HepG2 (cell line): ENCODE data around the gene SEMA7A. TPM values are rescaled to one million over a fixed set of nuclear protein-coding genes. Genes with fewer than 3 reads are reported as not detected.

Experiments
- ATAC-seq: fragments of 200-7000 bp; cut with Tn5 transposase; 3 replicates; pipeline ENCODE4 v1.9.1; 2020; ENCODE audit warnings: mild to moderate bottlenecking, moderate library complexity
- BruUV-seq: library from RNA; stranded (reverse); fragments of 400-500 nt; replicated peaks from 2 replicates; lab custom pipeline; 2021; lab: Mats Ljungman, UMichigan
- CTCF ChIA-PET: fragments of 300-600 bp; formaldehyde crosslinking; extraction: SDS; loops from one replicate; lab custom pipeline; 2021; ENCODE audit warnings: low total read pairs, inconsistent platforms, low intra/inter-chr PET ratio; lab: Yijun Ruan, JAX
- POLR2A ChIA-PET: fragments of 350-600 bp; sonication (Branson Sonifier 250); formaldehyde crosslinking; loops from one replicate; lab custom pipeline; 2020; ENCODE audit warnings: antibody characterized with exemption, inconsistent platforms; lab: Yijun Ruan, JAX
- DNase-seq: peaks from one replicate; pipeline ENCODE4 v3.0.0-alpha.2; 2015; ENCODE audit warnings: low spot score
- FAIRE-seq: peaks from 3 replicates; lab custom pipeline; 2011; peaks lifted over from hg19 to GRCh38; lab: Jason Lieb, UNC
- H2AFZ ChIP-seq: one replicate; pipeline ENCODE4 v1.6.1; 2011; ENCODE audit warnings: low read length, inconsistent platforms
- H3K27ac ChIP-seq: fragments of 300-600 bp; 3 replicates; pipeline ENCODE4 v1.8.0; 2011; ENCODE audit warnings: mixed run types, mild to moderate bottlenecking, mixed read lengths, low read length, inconsistent platforms; ENCODE audit not compliant: insufficient read depth; ENCODE audit errors: extremely low read length
- H3K27me3 ChIP-seq, 2 experiments: fragments of 200-600 bp in 1 of 2; 2 replicates in 1 of 2; 3 replicates in 1 of 2; pipeline versions ENCODE4 v1.6.0 to v1.8.0; 2011; ENCODE audit warnings: low read length in 2 of 2, mild to moderate bottlenecking in 2 of 2, moderate library complexity in 2 of 2, inconsistent platforms in 1 of 2; ENCODE audit not compliant: insufficient read depth in 2 of 2, control insufficient read depth in 1 of 2
- H3K36me3 ChIP-seq, 2 experiments: fragments of 200-600 bp in 1 of 2; replicated peaks in 1 of 2; 2 replicates in 1 of 2; 3 replicates in 1 of 2; pipeline versions ENCODE4 v1.5.1 to v1.8.0; 2011; ENCODE audit warnings: low read length in 2 of 2, inconsistent platforms in 1 of 2; ENCODE audit not compliant: insufficient read depth in 2 of 2, control insufficient read depth in 1 of 2
- H3K4me1 ChIP-seq: 2 replicates; pipeline ENCODE4 v1.5.1; 2012; ENCODE audit warnings: low read length, inconsistent platforms; ENCODE audit not compliant: insufficient read depth
- H3K4me2 ChIP-seq: 2 replicates; pipeline ENCODE4 v1.6.0; 2011; ENCODE audit warnings: low read depth, low read length, inconsistent platforms
- H3K4me3 ChIP-seq, 3 experiments: fragments of 200-600 bp in 1 of 3; sonication (generic), shearing (Covaris generic) in 1 of 3; replicated peaks in 1 of 3; 2 replicates each; pipeline ENCODE4 v1.5.1; 2011 to 2016; ENCODE audit warnings: low read length in 3 of 3, inconsistent platforms in 2 of 3, low read depth in 2 of 3, mild to moderate bottlenecking in 2 of 3, control low read depth in 1 of 3, mixed read lengths in 1 of 3; ENCODE audit not compliant: insufficient read depth in 1 of 3
- H3K79me2 ChIP-seq: one replicate; pipeline ENCODE4 v1.6.1; 2011; ENCODE audit warnings: low read length, inconsistent platforms; ENCODE audit not compliant: insufficient read depth
- H3K9ac ChIP-seq: 2 replicates; pipeline ENCODE4 v1.6.0; 2011; ENCODE audit warnings: mild to moderate bottlenecking, low read depth, low read length, inconsistent platforms; ENCODE audit not compliant: insufficient read depth
- H3K9me3 ChIP-seq: 2 replicates; pipeline ENCODE4 v1.5.1; 2012; ENCODE audit warnings: mild to moderate bottlenecking, low read length
- H4K20me1 ChIP-seq: 2 replicates; pipeline ENCODE4 v1.6.0; 2011; ENCODE audit warnings: inconsistent platforms, mild to moderate bottlenecking, low read length, moderate library complexity; ENCODE audit not compliant: insufficient read depth
- AGO2 ChIP-seq: fragments of 200-400 bp; formaldehyde crosslinking; optimal IDR thresholded peaks from 2 replicates; pipeline ENCODE3; 2017; ENCODE audit warnings: mild to moderate bottlenecking, low read depth, low read length, moderate library complexity
- MEIS1 ChIP-seq: sonication (generic); formaldehyde crosslinking; IDR thresholded peaks from 2 replicates; pipeline ENCODE4 v1.9.0; 2021; ENCODE audit warnings: mild to moderate bottlenecking, missing genetic modification reagents, moderate library complexity, borderline replicate concordance
- SNAI1 ChIP-seq: sonication (generic); formaldehyde crosslinking; IDR thresholded peaks from 2 replicates; pipeline ENCODE4 v1.5.0; 2020; ENCODE audit warnings: mild to moderate bottlenecking, missing genetic modification reagents, borderline replicate concordance
- ZNF557 ChIP-seq: sonication (generic); formaldehyde crosslinking; IDR thresholded peaks from 2 replicates; pipeline ENCODE4 v1.4.0; 2020; ENCODE audit warnings: missing genetic modification reagents
- WGBS: methylation state at CpG from one replicate; pipeline ENCODE4 v1.1.6; 2017; ENCODE audit warnings: low lambda C conversion rate; 5-methylcytosine and 5-hydroxymethylcytosine counted together
- in situ Hi-C: cut with HindIII; loops from 2 replicates; pipeline ENCODE4 v1.10.0; 2017; ENCODE audit warnings: low pct_unique_long_range_greater_than_20kb; ENCODE audit not compliant: extremely low pct_ligation_motif_present
- intact Hi-C: fragments of 100-400 bp; cut with micrococcal nuclease; formaldehyde crosslinking; loops from one replicate; pipeline ENCODE4 v1.10.0; 2022; ENCODE audit not compliant: unreplicated experiment
- polyA plus RNA-seq, 8 experiments: library from polyadenylated mRNA; depleted of rRNA in 3 of 8; stranded (reverse) in 7 of 8; unstranded in 1 of 8; fragments of >200 nt; fragmentation: Illumina TruSeq in 4 of 8; extraction: Trizol in 4 of 8; gene quantifications; 2 replicates each; pipeline versions ENCODE4 v1.2.1 to v1.2.3, GENCODE V29; 2011 to 2016; ENCODE audit warnings: low read depth in 4 of 8, missing spikeins in 1 of 8, mixed read lengths in 1 of 8; ENCODE audit not compliant: insufficient read depth in 1 of 8
- total RNA-seq, 5 experiments: library from RNA; depleted of rRNA; stranded (reverse); fragments of >200 nt; fragmentation: Illumina TruSeq; extraction: Trizol; gene quantifications; 2 replicates each; pipeline ENCODE4 v1.2.3, GENCODE V29; 2016; ENCODE audit warnings: low read depth in 1 of 5
- TF ChIP-seq, protein P1 (sequence below): sonication (generic); formaldehyde crosslinking; IDR thresholded peaks from 2 replicates; pipeline ENCODE4 v1.5.1; 2020; ENCODE audit warnings: mild to moderate bottlenecking, missing genetic modification reagents, borderline replicate concordance
- TF ChIP-seq, protein P2 (sequence below): sonication (generic); formaldehyde crosslinking; IDR thresholded peaks from 2 replicates; pipeline ENCODE4 v1.4.0; 2020; ENCODE audit warnings: missing genetic modification reagents
- TF ChIP-seq, protein P3 (sequence below): sonication (generic); formaldehyde crosslinking; IDR thresholded peaks from 2 replicates; pipeline ENCODE4 v1.4.0; 2020; ENCODE audit warnings: missing genetic modification reagents
- TF ChIP-seq, protein P4 (sequence below): sonication (generic); formaldehyde crosslinking; IDR thresholded peaks from 2 replicates; pipeline ENCODE4 v1.4.0; 2020; ENCODE audit warnings: missing genetic modification reagents, borderline replicate concordance
- TF ChIP-seq, protein P5 (sequence below): sonication (generic); formaldehyde crosslinking; IDR thresholded peaks from 2 replicates; pipeline ENCODE4 v1.8.1; 2023; ENCODE audit warnings: mild to moderate bottlenecking, missing genetic modification reagents, borderline replicate concordance

The SEMA7A gene
- total and polyA plus RNA-seq, 2 of the 13 experiments (the other 11 are each of a cell fraction or from before 2014, with no cell fraction given): 9.0 to 15.8 TPM

DNA sequence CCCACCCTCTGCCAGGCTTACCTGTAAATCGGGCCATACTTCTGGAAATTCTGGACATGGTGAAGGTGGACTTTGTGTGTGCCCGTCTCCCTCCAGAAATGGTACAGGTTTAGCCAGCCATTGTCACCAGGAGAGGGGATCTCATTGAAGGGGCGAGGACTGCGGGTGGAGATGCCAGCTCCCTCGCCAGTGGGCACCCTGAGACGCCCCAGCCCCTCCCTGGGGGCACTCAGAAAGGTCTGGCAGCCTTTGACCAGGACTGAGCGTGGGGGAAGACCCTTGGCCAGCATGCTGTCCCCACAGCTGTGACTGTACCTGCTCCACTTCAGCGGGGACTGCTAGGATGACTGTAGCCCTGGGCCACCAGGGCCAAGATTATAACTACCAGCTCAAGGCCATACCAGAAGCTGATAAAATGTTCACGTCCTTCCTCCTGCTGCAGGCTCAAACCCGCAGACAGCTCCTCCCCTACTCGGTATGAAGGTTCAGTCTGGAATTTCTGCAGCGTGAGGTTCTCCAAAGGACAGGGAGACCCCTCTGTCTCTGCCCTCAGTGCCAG lies 66.4 kb downstream of the SEMA7A start, which contains the start of gene CYP11A1 (continued):
- TF ChIP-seq, protein P1, sequence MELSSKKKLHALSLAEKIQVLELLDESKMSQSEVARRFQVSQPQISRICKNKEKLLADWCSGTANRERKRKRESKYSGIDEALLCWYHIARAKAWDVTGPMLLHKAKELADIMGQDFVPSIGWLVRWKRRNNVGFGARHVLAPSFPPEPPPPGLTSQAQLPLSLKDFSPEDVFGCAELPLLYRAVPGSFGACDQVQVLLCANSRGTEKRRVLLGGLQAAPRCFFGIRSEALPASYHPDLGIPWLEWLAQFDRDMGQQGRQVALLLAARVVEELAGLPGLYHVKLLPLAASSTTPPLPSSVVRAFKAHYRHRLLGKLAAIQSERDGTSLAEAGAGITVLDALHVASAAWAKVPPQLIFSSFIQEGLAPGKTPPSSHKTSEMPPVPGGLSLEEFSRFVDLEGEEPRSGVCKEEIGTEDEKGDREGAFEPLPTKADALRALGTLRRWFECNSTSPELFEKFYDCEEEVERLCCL: no peak
- TF ChIP-seq, protein P2, sequence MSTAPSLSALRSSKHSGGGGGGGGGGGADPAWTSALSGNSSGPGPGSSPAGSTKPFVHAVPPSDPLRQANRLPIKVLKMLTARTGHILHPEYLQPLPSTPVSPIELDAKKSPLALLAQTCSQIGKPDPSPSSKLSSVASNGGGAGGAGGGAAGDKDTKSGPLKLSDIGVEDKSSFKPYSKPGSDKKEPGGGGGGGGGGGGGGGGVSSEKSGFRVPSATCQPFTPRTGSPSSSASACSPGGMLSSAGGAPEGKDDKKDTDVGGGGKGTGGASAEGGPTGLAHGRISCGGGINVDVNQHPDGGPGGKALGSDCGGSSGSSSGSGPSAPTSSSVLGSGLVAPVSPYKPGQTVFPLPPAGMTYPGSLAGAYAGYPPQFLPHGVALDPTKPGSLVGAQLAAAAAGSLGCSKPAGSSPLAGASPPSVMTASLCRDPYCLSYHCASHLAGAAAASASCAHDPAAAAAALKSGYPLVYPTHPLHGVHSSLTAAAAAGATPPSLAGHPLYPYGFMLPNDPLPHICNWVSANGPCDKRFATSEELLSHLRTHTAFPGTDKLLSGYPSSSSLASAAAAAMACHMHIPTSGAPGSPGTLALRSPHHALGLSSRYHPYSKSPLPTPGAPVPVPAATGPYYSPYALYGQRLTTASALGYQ (CRISPR knock-in tag): no peak
- no peak for TF ChIP-seq ZNF557 (CRISPR knock-in tag)
- TF ChIP-seq SNAI1 (CRISPR knock-in tag): no peak
- TF ChIP-seq MEIS1 (CRISPR knock-in tag): no peak
- no peak for TF ChIP-seq AGO2
- TF ChIP-seq, all 625 proteins: peak for 0

DNA sequence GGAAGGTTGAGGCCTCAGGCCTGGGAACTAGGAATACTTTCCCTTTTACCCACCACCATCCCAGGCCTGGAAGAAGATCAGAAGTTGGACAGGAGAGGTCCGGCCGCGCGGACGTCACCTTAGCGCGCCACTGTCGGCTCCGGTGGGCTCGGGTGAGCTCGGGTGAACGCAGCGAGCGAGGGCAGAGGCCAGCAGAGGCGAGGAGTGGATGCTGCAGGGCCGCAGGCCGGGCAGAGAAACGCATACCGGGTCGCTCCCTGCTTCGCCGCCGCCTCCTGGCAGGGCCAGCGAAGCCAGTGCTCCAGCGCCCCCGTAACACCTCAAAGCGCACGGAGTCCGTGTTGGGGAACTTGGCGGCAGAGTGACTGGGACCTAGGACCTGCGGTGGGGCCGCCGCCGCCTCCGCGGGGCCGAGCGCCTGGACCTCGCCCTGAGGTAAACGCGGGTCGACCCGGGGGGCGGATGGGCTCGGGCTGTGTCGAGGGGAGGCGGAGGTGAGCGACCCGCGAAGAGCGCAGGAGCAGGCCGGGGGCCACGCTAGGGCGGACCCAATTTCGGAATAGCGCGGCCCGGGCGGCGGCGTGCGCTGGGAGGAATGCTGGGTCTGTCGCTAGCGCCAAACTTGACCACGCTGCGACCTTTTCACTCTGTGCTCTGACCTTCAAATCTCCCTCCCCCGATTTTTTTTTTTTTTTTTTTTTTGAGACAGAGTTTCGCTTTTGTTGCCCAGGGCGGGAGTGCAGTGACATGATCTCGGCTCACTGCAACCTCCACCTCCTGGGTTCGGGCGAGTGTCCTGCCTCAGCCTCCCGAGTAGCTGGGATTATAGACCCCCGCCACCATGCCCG lies 67.9 kb downstream of the SEMA7A start:
- H3K36me3 ChIP-seq: no peaks in the 10 kb centered on the region
- H3K4me2 ChIP-seq: peak overlapping the region; percentile 91
- WGBS: 9% methylated on average over 22 of the region's 75 CpGs
- H2AFZ ChIP-seq: peak overlapping the region; percentile 76
- peaks cover 3 to 20% of the 10 kb centered on the region in 2 experiments for H3K27me3 ChIP-seq
- no peaks in the 10 kb centered on the region for H3K79me2 ChIP-seq
- DNase-seq (peak; percentile 25), ATAC-seq (peak; percentile 90), FAIRE-seq (no peak)
- H3K4me3 ChIP-seq: peak overlapping the region; percentile 66 to 84 (median 79)
- peak overlapping the region; percentile 51 for H3K27ac ChIP-seq
- intact Hi-C loops: no loop called here
- peak overlapping the region; percentile 71 for H3K9ac ChIP-seq
- ChIA-PET POLR2A (interaction anchor here (0.7 to 1.5 kb wide), 3 partner anchors 16 to 76 kb away, joined by 3 to 5 read pairs (median 3); no protein-coding TSS in a partner anchor), CTCF (no interaction called here)
- no peaks in the 10 kb centered on the region for H3K9me3 ChIP-seq
- no peaks in the 10 kb centered on the region for H4K20me1 ChIP-seq
- TSS peak; percentile 61 for BruUV-seq
- in situ Hi-C loops: no loop called here
- peaks cover 30% of the 10 kb centered on the region for H3K4me1 ChIP-seq
- TF ChIP-seq, protein P3, sequence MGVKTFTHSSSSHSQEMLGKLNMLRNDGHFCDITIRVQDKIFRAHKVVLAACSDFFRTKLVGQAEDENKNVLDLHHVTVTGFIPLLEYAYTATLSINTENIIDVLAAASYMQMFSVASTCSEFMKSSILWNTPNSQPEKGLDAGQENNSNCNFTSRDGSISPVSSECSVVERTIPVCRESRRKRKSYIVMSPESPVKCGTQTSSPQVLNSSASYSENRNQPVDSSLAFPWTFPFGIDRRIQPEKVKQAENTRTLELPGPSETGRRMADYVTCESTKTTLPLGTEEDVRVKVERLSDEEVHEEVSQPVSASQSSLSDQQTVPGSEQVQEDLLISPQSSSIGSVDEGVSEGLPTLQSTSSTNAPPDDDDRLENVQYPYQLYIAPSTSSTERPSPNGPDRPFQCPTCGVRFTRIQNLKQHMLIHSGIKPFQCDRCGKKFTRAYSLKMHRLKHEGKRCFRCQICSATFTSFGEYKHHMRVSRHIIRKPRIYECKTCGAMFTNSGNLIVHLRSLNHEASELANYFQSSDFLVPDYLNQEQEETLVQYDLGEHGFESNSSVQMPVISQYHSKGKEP (CRISPR knock-in tag): no peak
- TF ChIP-seq, protein P4, sequence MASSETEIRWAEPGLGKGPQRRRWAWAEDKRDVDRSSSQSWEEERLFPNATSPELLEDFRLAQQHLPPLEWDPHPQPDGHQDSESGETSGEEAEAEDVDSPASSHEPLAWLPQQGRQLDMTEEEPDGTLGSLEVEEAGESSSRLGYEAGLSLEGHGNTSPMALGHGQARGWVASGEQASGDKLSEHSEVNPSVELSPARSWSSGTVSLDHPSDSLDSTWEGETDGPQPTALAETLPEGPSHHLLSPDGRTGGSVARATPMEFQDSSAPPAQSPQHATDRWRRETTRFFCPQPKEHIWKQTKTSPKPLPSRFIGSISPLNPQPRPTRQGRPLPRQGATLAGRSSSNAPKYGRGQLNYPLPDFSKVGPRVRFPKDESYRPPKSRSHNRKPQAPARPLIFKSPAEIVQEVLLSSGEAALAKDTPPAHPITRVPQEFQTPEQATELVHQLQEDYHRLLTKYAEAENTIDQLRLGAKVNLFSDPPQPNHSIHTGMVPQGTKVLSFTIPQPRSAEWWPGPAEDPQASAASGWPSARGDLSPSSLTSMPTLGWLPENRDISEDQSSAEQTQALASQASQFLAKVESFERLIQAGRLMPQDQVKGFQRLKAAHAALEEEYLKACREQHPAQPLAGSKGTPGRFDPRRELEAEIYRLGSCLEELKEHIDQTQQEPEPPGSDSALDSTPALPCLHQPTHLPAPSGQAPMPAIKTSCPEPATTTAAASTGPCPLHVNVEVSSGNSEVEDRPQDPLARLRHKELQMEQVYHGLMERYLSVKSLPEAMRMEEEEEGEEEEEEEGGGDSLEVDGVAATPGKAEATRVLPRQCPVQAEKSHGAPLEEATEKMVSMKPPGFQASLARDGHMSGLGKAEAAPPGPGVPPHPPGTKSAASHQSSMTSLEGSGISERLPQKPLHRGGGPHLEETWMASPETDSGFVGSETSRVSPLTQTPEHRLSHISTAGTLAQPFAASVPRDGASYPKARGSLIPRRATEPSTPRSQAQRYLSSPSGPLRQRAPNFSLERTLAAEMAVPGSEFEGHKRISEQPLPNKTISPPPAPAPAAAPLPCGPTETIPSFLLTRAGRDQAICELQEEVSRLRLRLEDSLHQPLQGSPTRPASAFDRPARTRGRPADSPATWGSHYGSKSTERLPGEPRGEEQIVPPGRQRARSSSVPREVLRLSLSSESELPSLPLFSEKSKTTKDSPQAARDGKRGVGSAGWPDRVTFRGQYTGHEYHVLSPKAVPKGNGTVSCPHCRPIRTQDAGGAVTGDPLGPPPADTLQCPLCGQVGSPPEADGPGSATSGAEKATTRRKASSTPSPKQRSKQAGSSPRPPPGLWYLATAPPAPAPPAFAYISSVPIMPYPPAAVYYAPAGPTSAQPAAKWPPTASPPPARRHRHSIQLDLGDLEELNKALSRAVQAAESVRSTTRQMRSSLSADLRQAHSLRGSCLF (CRISPR knock-in tag): no peak
- TF ChIP-seq, protein P5, sequence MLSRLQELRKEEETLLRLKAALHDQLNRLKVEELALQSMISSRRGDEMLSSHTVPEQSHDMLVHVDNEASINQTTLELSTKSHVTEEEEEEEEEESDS: 0 out of 2 replicates have a peak, but pooled peaks have one; percentile 34
